IMR-90 (cell line): ENCODE data around the gene FTO.

Experiments used
- CTCF ChIP-seq: conservative IDR thresholded peaks from 2 replicates; pipeline ENCODE4 v1.5.1; 2012; ENCODE audit warnings: mild to moderate bottlenecking, low read depth, low read length, improper control_type of control experiment
- TF ChIP-seq, protein P1 (sequence below): fragments of 150-350 bp; IDR thresholded peaks from 2 replicates; pipeline ENCODE4 v1.6.1; 2017; ENCODE audit warnings: mild to moderate bottlenecking, antibody characterized with exemption, low read length, low read depth

GRCh38 chr16:53964145-53964790 lies 260.3 kb downstream of the FTO start:
- no peak for TF ChIP-seq CTCF
- TF ChIP-seq, protein P1, sequence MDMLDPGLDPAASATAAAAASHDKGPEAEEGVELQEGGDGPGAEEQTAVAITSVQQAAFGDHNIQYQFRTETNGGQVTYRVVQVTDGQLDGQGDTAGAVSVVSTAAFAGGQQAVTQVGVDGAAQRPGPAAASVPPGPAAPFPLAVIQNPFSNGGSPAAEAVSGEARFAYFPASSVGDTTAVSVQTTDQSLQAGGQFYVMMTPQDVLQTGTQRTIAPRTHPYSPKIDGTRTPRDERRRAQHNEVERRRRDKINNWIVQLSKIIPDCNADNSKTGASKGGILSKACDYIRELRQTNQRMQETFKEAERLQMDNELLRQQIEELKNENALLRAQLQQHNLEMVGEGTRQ: no peak
